HCT116 (cell line): Measurements from ENCODE around the gene NLRP1. TPM values are rescaled to one million over a fixed set of nuclear protein-coding genes. Genes with fewer than 3 reads are reported as not detected.

Experiments used
- ATAC-seq: fragments of 200-7000 bp; cut with Tn5 transposase; 2 replicates; pipeline ENCODE4 v1.9.1; 2020; ENCODE audit warnings: mild to moderate bottlenecking, moderate library complexity
- BruUV-seq: library from RNA; stranded (reverse); fragments of 400-500 nt; replicated peaks from 2 replicates; lab custom pipeline; 2021; lab: Mats Ljungman, UMichigan
- CTCF ChIA-PET: fragments of 300-600 bp; sonication (Branson Sonifier 250); formaldehyde crosslinking; loops from one replicate; lab custom pipeline; 2021; ENCODE audit warnings: antibody characterized with exemption; lab: Charles Lee
- POLR2A ChIA-PET: fragments of 300-600, 350-600 bp; sonication (Branson Sonifier 250); formaldehyde crosslinking; loops from one replicate; lab custom pipeline; 2021; ENCODE audit warnings: antibody characterized with exemption; lab: Charles Lee
- RAD21 ChIA-PET, 2 experiments: fragments of 300-600 bp; sonication (Branson Sonifier 250); formaldehyde crosslinking; loops; one replicate each; lab custom pipeline; 2023; ENCODE audit warnings: low total read pairs in 2 of 2; ENCODE audit not compliant: uncharacterized antibody in 2 of 2, unreplicated experiment in 2 of 2, low non-redundant PET in 1 of 2; lab: Charles Lee
- DNase-seq: peaks from one replicate; pipeline ENCODE4 v3.0.0-alpha.2; 2010; ENCODE audit warnings: low read depth, low spot score
- H2AFZ ChIP-seq: fragments of 200-600 bp; shearing (Covaris generic), sonication (generic); 2 replicates; pipeline ENCODE4 v1.6.1; 2017; ENCODE audit warnings: low read depth, mixed run types, mixed read lengths, antibody characterized with exemption, low read length; ENCODE audit not compliant: poor library complexity, severe bottlenecking
- H3K27ac ChIP-seq: 2 replicates; pipeline ENCODE4 v1.5.1; 2012; ENCODE audit warnings: low read depth, low read length
- H3K27me3 ChIP-seq: fragments of 200-600 bp; sonication (generic); 2 replicates; pipeline ENCODE4 v1.6.1; 2016; ENCODE audit warnings: mixed run types, low read length, mixed read lengths; ENCODE audit not compliant: insufficient read depth
- H3K36me3 ChIP-seq, 2 experiments: fragments of 200-500 bp in 1 of 2; fragments of 200-600 bp in 1 of 2; sonication (Bioruptor generic) in 1 of 2; sonication (generic) in 1 of 2; 2 replicates each; pipeline versions ENCODE4 v1.5.1 to v1.6.1; 2014 to 2016; ENCODE audit warnings: low read length in 2 of 2, inconsistent platforms in 1 of 2, mixed read lengths in 1 of 2, mixed run types in 1 of 2; ENCODE audit not compliant: insufficient read depth in 2 of 2, control insufficient read depth in 1 of 2
- H3K4me1 ChIP-seq, 2 experiments: fragments of 200-600 bp in 1 of 2; sonication (generic) in 1 of 2; 2 replicates each; pipeline versions ENCODE4 v1.5.1 to v1.6.1; 2012 to 2017; ENCODE audit warnings: low read length in 2 of 2, inconsistent platforms in 1 of 2, mild to moderate bottlenecking in 1 of 2, mixed read lengths in 1 of 2, mixed run types in 1 of 2, moderate library complexity in 1 of 2; ENCODE audit not compliant: insufficient read depth in 2 of 2, control insufficient read depth in 1 of 2
- H3K4me2 ChIP-seq: fragments of 200-600 bp; sonication (generic); 2 replicates; pipeline ENCODE4 v1.6.1; 2017; ENCODE audit warnings: mixed run types, low read length, mixed read lengths
- H3K4me3 ChIP-seq, 2 experiments: fragments of 200-600 bp in 1 of 2; sonication (generic) in 1 of 2; replicated peaks in 1 of 2; 2 replicates each; pipeline ENCODE4 v1.5.1; 2011 to 2016; ENCODE audit warnings: low read length in 2 of 2, control low read depth in 1 of 2, low read depth in 1 of 2, mild to moderate bottlenecking in 1 of 2, mixed read lengths in 1 of 2, mixed run types in 1 of 2
- H3K79me2 ChIP-seq: fragments of 200-600 bp; sonication (generic); 2 replicates; pipeline ENCODE4 v1.6.1; 2017; ENCODE audit warnings: mild to moderate bottlenecking, mixed run types, low read length, moderate library complexity, mixed read lengths; ENCODE audit not compliant: insufficient read depth
- H3K9ac ChIP-seq: fragments of 200-600 bp; sonication (generic); 2 replicates; pipeline ENCODE4 v1.6.1; 2016; ENCODE audit warnings: low read length, mixed read lengths
- H3K9me2 ChIP-seq: fragments of 200-600 bp; sonication (generic), shearing (Covaris generic); 2 replicates; pipeline ENCODE4 v1.6.1; 2017; ENCODE audit warnings: mixed run types, mild to moderate bottlenecking, moderate library complexity; ENCODE audit not compliant: insufficient read depth
- H3K9me3 ChIP-seq, 2 experiments: fragments of 200-500 bp in 1 of 2; fragments of 200-600 bp in 1 of 2; sonication (Bioruptor generic) in 1 of 2; sonication (generic) in 1 of 2; 2 replicates each; pipeline ENCODE4 v1.6.1; 2014 to 2017; ENCODE audit warnings: low read length in 2 of 2, mixed read lengths in 2 of 2, inconsistent platforms in 1 of 2, low read depth in 1 of 2, mild to moderate bottlenecking in 1 of 2, mixed run types in 1 of 2, moderate library complexity in 1 of 2; ENCODE audit not compliant: control insufficient read depth in 1 of 2, insufficient read depth in 1 of 2
- H4K20me1 ChIP-seq: fragments of 200-600 bp; sonication (generic), shearing (Covaris generic); 2 replicates; pipeline ENCODE4 v1.6.1; 2017; ENCODE audit warnings: mixed run types, mild to moderate bottlenecking, moderate library complexity; ENCODE audit not compliant: insufficient read depth
- FOSL1 ChIP-seq: IDR thresholded peaks from 2 replicates; pipeline ENCODE4 v1.6.1; 2012; ENCODE audit warnings: low read depth
- POLR2A ChIP-seq: IDR thresholded peaks from 2 replicates; pipeline ENCODE4 v1.7.0; 2011; ENCODE audit warnings: borderline replicate concordance; ENCODE audit not compliant: insufficient read depth, insufficient read length; ENCODE audit errors: extremely low read depth
- YY1 ChIP-seq: IDR thresholded peaks from 2 replicates; pipeline ENCODE4 v1.6.1; 2011; ENCODE audit warnings: low read length, low read depth, moderate library complexity, mild to moderate bottlenecking; ENCODE audit not compliant: insufficient replicate concordance; ENCODE audit errors: extremely low read depth
- ZBTB33 ChIP-seq: IDR thresholded peaks from 2 replicates; pipeline ENCODE4 v1.6.1; 2011; ENCODE audit warnings: mild to moderate bottlenecking, low read length, moderate library complexity; ENCODE audit not compliant: insufficient replicate concordance; ENCODE audit errors: extremely low read depth
- ZNF274 ChIP-seq: fragments of 200-500 bp; sonication (Bioruptor generic); IDR thresholded peaks from 2 replicates; pipeline ENCODE4 v1.6.1; 2014; ENCODE audit warnings: mild to moderate bottlenecking, low read depth, low read length, inconsistent platforms
- intact Hi-C: fragments of 100-400 bp; cut with micrococcal nuclease; formaldehyde crosslinking; loops from 2 replicates; pipeline ENCODE4 v1.10.0; 2022
- total RNA-seq: library from RNA; stranded (reverse); gene quantifications from one replicate; pipeline ENCODE4 v1.2.1, GENCODE V29; 2021; ENCODE audit not compliant: unreplicated experiment

The NLRP1 gene
- total RNA-seq, 1 experiment from 2014 or later, result 7.2 TPM

- TF ChIP-seq POLR2A (no peak), YY1 (no peak), ZBTB33 (no peak), ZNF274 (no peak), FOSL1 (no peak)
- TF ChIP-seq, all 23 proteins: peak for 0
- intact Hi-C loops, result no loop called here
- BruUV-seq, result no TSS peak
- ChIA-PET RAD21 (no interaction called here), POLR2A (no interaction called here), CTCF (no interaction called here)
- Histone ChIP-seq H3K9ac (no peak overlapping the region), H3K4me3 (no peak overlapping the region), H4K20me1 (no peaks in the 10 kb centered on the region), H2AFZ (no peak overlapping the region), H3K9me2 (no peaks in the 10 kb centered on the region), H3K27ac (no peak overlapping the region), H3K79me2 (no peaks in the 10 kb centered on the region), H3K4me1 (no peaks in the 10 kb centered on the region), H3K9me3 (no peaks in the 10 kb centered on the region), H3K36me3 (no peaks in the 10 kb centered on the region), H3K4me2 (no peak overlapping the region), H3K27me3 (no peaks in the 10 kb centered on the region)
- ATAC-seq (no peak), DNase-seq (no peak)
Measured at GRCh38 chr17:5562661-5563360, 21.5 kb downstream of the NLRP1 start.
